ENCODE data around the gene SSR2. TPM values are rescaled to one million over a fixed set of nuclear protein-coding genes. Genes with fewer than 3 reads are reported as not detected.

The SSR2 gene
- total RNA-seq, 5 donors from 2014 or later (not counting 1 experiment from before 2014, with no cell fraction given): 230 to 238 (median 232) TPM

GRCh38 chr1:155968670-155969069 lies 52.1 kb downstream of the SSR2 start:
- Mint-ChIP-seq H3K27ac (peak overlapping the region; percentile 95), H3K9me3 (no peaks in the 10 kb centered on the region), H3K4me3 (peak overlapping the region in 2 of 3 donors; percentile 57 to 85), H3K27me3 (no peaks in the 10 kb centered on the region), H3K36me3 (peaks cover 41% of the 10 kb centered on the region), H3K4me1 (peaks cover 77 to 80% (median 78%) of the 10 kb centered on the region in 3 donors)
- no CpG with 5 or more reads among the region's 3 CpGs for WGBS (ENCODE audit: insufficient coverage)
- no peaks in the 10 kb centered on the region for H3K9me3 ChIP-seq
- peak overlapping the region; percentile 40 for H3K27ac ChIP-seq (ENCODE audit: low read length)
- no peaks in the 10 kb centered on the region for H3K27me3 ChIP-seq (replicated peaks in 1 of 2; ENCODE audit: control insufficient read depth in 2 of 2, extremely low read depth in 1 of 2, insufficient read depth in 2 of 2, low read length in 1 of 2)
- peaks cover 54 to 77% of the 10 kb centered on the region in 2 experiments for H3K4me1 ChIP-seq (ENCODE audit: control insufficient read depth in 1 of 2, extremely low read depth in 1 of 2, insufficient read depth in 2 of 2, low read length in 2 of 2)
- peak overlapping the region in 1 of 2 donors; percentile 38 for H3K4me3 ChIP-seq (ENCODE audit: control insufficient read depth in 1 of 2, extremely low read depth in 1 of 2, low read length in 1 of 2)
- DNase-seq: no peak
- ChIA-PET CTCF (interaction anchor here in 1 of 2 donors (0.6 to 1.3 kb wide), 2 partner anchors 21 to 48 kb away, joined by 3 to 4 read pairs; no protein-coding TSS in a partner anchor), POLR2A (interaction anchor here (0.6 to 1.2 kb wide), 4 partner anchors 10 to 36 kb away, joined by 3 to 6 read pairs (median 4); partner anchors contain the start of gene ARHGEF2 (in 1 of the 2))
- no peak for ATAC-seq (replicated peaks in 1 of 4)
- peaks cover 16 to 74% of the 10 kb centered on the region in 2 donors for H3K36me3 ChIP-seq (ENCODE audit: control insufficient read depth in 2 of 2, extremely low read depth in 1 of 2, insufficient read depth in 1 of 2, low read length in 1 of 2)

GRCh38 chr1:155968051-155968400 lies 52.7 kb downstream of the SSR2 start:
- WGBS (ENCODE audit: insufficient coverage): no CpG with 5 or more reads among the region's 7 CpGs
- no peak for DNase-seq
- peaks cover 41% of the 10 kb centered on the region for H3K36me3 Mint-ChIP-seq
- Histone ChIP-seq H3K27me3 (replicated peaks in 1 of 2; ENCODE audit: control insufficient read depth in 2 of 2, extremely low read depth in 1 of 2, insufficient read depth in 2 of 2, low read length in 1 of 2) (no peaks in the 10 kb centered on the region), H3K4me1 (ENCODE audit: control insufficient read depth in 1 of 2, extremely low read depth in 1 of 2, insufficient read depth in 2 of 2, low read length in 2 of 2) (peaks cover 51 to 70% of the 10 kb centered on the region in 2 experiments), H3K27ac (ENCODE audit: low read length) (peak overlapping the region; percentile 40), H3K9me3 (no peaks in the 10 kb centered on the region), H3K4me3 (ENCODE audit: control insufficient read depth in 1 of 2, extremely low read depth in 1 of 2, low read length in 1 of 2) (peak overlapping the region; percentile 3 to 38), H3K36me3 (ENCODE audit: control insufficient read depth in 2 of 2, extremely low read depth in 1 of 2, insufficient read depth in 1 of 2, low read length in 1 of 2) (peaks cover 16 to 75% of the 10 kb centered on the region in 2 donors)
- H3K9me3 Mint-ChIP-seq: no peaks in the 10 kb centered on the region
- ATAC-seq (replicated peaks in 1 of 4): no peak
- peak overlapping the region; percentile 57 to 85 (median 59) for H3K4me3 Mint-ChIP-seq
- H3K4me1 Mint-ChIP-seq: peaks cover 71 to 74% (median 72%) of the 10 kb centered on the region in 3 donors
- peak overlapping the region; percentile 95 for H3K27ac Mint-ChIP-seq
- CTCF ChIA-PET: interaction anchor here in 1 of 2 donors (0.6 to 1.5 kb wide), 5 partner anchors 10 to 164 kb away, joined by 3 to 5 read pairs (median 3); partner anchors contain the start of gene ARHGEF2
- POLR2A ChIA-PET: interaction anchor here (0.6 to 1.2 kb wide), 4 partner anchors 10 to 1011 kb away, joined by 3 to 6 read pairs (median 4); partner anchors contain the start of gene ARHGEF2 (in 1 of the 2)
- H3K27me3 Mint-ChIP-seq: no peaks in the 10 kb centered on the region

GRCh38 chr1:155967341-155968050 lies 53.3 kb downstream of the SSR2 start:
- Mint-ChIP-seq H3K36me3 (peaks cover 46% of the 10 kb centered on the region), H3K9me3 (no peaks in the 10 kb centered on the region), H3K4me3 (peak overlapping the region; percentile 57 to 85 (median 59)), H3K27ac (peak overlapping the region; percentile 95), H3K27me3 (no peaks in the 10 kb centered on the region), H3K4me1 (peaks cover 66 to 73% (median 68%) of the 10 kb centered on the region in 3 donors)
- WGBS (ENCODE audit: insufficient coverage): 85% methylated on average over 4 of the region's 13 CpGs
- Histone ChIP-seq H3K36me3 (ENCODE audit: control insufficient read depth in 2 of 2, extremely low read depth in 1 of 2, insufficient read depth in 1 of 2, low read length in 1 of 2) (peaks cover 18 to 76% of the 10 kb centered on the region in 2 donors), H3K27me3 (replicated peaks in 1 of 2; ENCODE audit: control insufficient read depth in 2 of 2, extremely low read depth in 1 of 2, insufficient read depth in 2 of 2, low read length in 1 of 2) (no peaks in the 10 kb centered on the region), H3K4me3 (ENCODE audit: control insufficient read depth in 1 of 2, extremely low read depth in 1 of 2, low read length in 1 of 2) (peak overlapping the region; percentile 3 to 15), H3K4me1 (ENCODE audit: control insufficient read depth in 1 of 2, extremely low read depth in 1 of 2, insufficient read depth in 2 of 2, low read length in 2 of 2) (peaks cover 47 to 70% of the 10 kb centered on the region in 2 experiments), H3K9me3 (no peaks in the 10 kb centered on the region), H3K27ac (ENCODE audit: low read length) (peak overlapping the region; percentile 40)
- ChIA-PET POLR2A (interaction anchor here (0.6 to 1.2 kb wide), 2 partner anchors 14 to 1011 kb away, joined by 3 to 4 read pairs; no protein-coding TSS in a partner anchor), CTCF (interaction anchor here in 1 of 2 donors (0.6 to 1.5 kb wide), 5 partner anchors 11 to 164 kb away, joined by 3 to 5 read pairs (median 3); partner anchors contain the start of gene ARHGEF2)
- DNase-seq (peak in 16 of 35 experiments; percentile 24 to 56 (median 40)), ATAC-seq (replicated peaks in 1 of 4) (peak; percentile 42 to 73 (median 60))

GRCh38 chr1:155966750-155967149 lies 54.0 kb downstream of the SSR2 start:
- WGBS (ENCODE audit: insufficient coverage): no CpG with 5 or more reads among the region's 7 CpGs
- no peaks in the 10 kb centered on the region for H3K9me3 ChIP-seq
- ChIA-PET POLR2A (no interaction called here), CTCF (interaction anchor here (0.6 to 1.5 kb wide), 2 partner anchors 12 to 239 kb away, joined by 3 to 5 read pairs; partner anchors contain the start of gene ARHGEF2 (in 1 of the 2))
- H3K4me1 Mint-ChIP-seq: peaks cover 59 to 72% (median 62%) of the 10 kb centered on the region in 3 donors
- DNase-seq (no peak), ATAC-seq (replicated peaks in 1 of 4) (peak in 2 of 4 experiments; percentile 30 to 47)
- H3K27me3 Mint-ChIP-seq: no peaks in the 10 kb centered on the region
- H3K9me3 Mint-ChIP-seq: no peaks in the 10 kb centered on the region
- H3K36me3 ChIP-seq (ENCODE audit: control insufficient read depth in 2 of 2, extremely low read depth in 1 of 2, insufficient read depth in 1 of 2, low read length in 1 of 2): peaks cover 18 to 81% of the 10 kb centered on the region in 2 donors
- H3K27ac ChIP-seq (ENCODE audit: low read length): peak overlapping the region; percentile 40
- H3K36me3 Mint-ChIP-seq: peaks cover 52% of the 10 kb centered on the region
- no peaks in the 10 kb centered on the region for H3K27me3 ChIP-seq (replicated peaks in 1 of 2; ENCODE audit: control insufficient read depth in 2 of 2, extremely low read depth in 1 of 2, insufficient read depth in 2 of 2, low read length in 1 of 2)
- H3K4me3 ChIP-seq (ENCODE audit: control insufficient read depth in 1 of 2, extremely low read depth in 1 of 2, low read length in 1 of 2): no peak overlapping the region
- H3K4me3 Mint-ChIP-seq: peak overlapping the region in 1 of 3 donors; percentile 85
- peaks cover 40 to 70% of the 10 kb centered on the region in 2 experiments for H3K4me1 ChIP-seq (ENCODE audit: control insufficient read depth in 1 of 2, extremely low read depth in 1 of 2, insufficient read depth in 2 of 2, low read length in 2 of 2)
- H3K27ac Mint-ChIP-seq: peak overlapping the region; percentile 95

- Histone ChIP-seq H3K27ac (ENCODE audit: low read length) (peak overlapping the region; percentile 40), H3K27me3 (replicated peaks in 1 of 2; ENCODE audit: control insufficient read depth in 2 of 2, extremely low read depth in 1 of 2, insufficient read depth in 2 of 2, low read length in 1 of 2) (no peaks in the 10 kb centered on the region), H3K4me1 (ENCODE audit: control insufficient read depth in 1 of 2, extremely low read depth in 1 of 2, insufficient read depth in 2 of 2, low read length in 2 of 2) (peaks cover 38 to 68% of the 10 kb centered on the region in 2 experiments), H3K4me3 (ENCODE audit: control insufficient read depth in 1 of 2, extremely low read depth in 1 of 2, low read length in 1 of 2) (no peak overlapping the region), H3K9me3 (no peaks in the 10 kb centered on the region), H3K36me3 (ENCODE audit: control insufficient read depth in 2 of 2, extremely low read depth in 1 of 2, insufficient read depth in 1 of 2, low read length in 1 of 2) (peaks cover 18 to 87% of the 10 kb centered on the region in 2 donors)
- ChIA-PET CTCF (no interaction called here), POLR2A (no interaction called here)
- WGBS (ENCODE audit: insufficient coverage): 100% methylated on average over 4 of the region's 9 CpGs
- Mint-ChIP-seq H3K27me3 (no peaks in the 10 kb centered on the region), H3K36me3 (peaks cover 56% of the 10 kb centered on the region), H3K9me3 (no peaks in the 10 kb centered on the region), H3K4me1 (peaks cover 53 to 70% (median 56%) of the 10 kb centered on the region in 3 donors), H3K27ac (peak overlapping the region; percentile 95), H3K4me3 (peak overlapping the region in 1 of 3 donors; percentile 85)
- ATAC-seq (replicated peaks in 1 of 4) (no peak), DNase-seq (no peak)
These were observed 54.6 kb downstream of the SSR2 start for GRCh38 chr1:155966135-155966534.

- no peak for DNase-seq
- H3K27ac ChIP-seq (ENCODE audit: low read length): no peak overlapping the region
- H3K4me3 ChIP-seq (ENCODE audit: control insufficient read depth in 1 of 2, extremely low read depth in 1 of 2, low read length in 1 of 2): no peak overlapping the region
- peaks cover 33 to 60% (median 37%) of the 10 kb centered on the region in 3 donors for H3K4me1 Mint-ChIP-seq
- no peaks in the 10 kb centered on the region for H3K27me3 Mint-ChIP-seq
- H3K27ac Mint-ChIP-seq: peak overlapping the region; percentile 66
- H3K36me3 ChIP-seq (ENCODE audit: control insufficient read depth in 2 of 2, extremely low read depth in 1 of 2, insufficient read depth in 1 of 2, low read length in 1 of 2): peaks cover 18 to 96% of the 10 kb centered on the region in 2 donors
- H3K9me3 ChIP-seq: no peaks in the 10 kb centered on the region
- POLR2A ChIA-PET: interaction anchor here in 1 of 2 donors (0.6 kb wide), 1 partner anchor 10 kb away, joined by 12 read pairs; no protein-coding TSS in a partner anchor
- no peaks in the 10 kb centered on the region for H3K9me3 Mint-ChIP-seq
- WGBS (ENCODE audit: insufficient coverage): 98% methylated on average over 4 of the region's 7 CpGs
- H3K4me3 Mint-ChIP-seq: no peak overlapping the region
- no peak for ATAC-seq (replicated peaks in 1 of 4)
- H3K4me1 ChIP-seq (ENCODE audit: control insufficient read depth in 1 of 2, extremely low read depth in 1 of 2, insufficient read depth in 2 of 2, low read length in 2 of 2): peaks cover 23 to 48% of the 10 kb centered on the region in 2 experiments
- H3K36me3 Mint-ChIP-seq: peaks cover 57% of the 10 kb centered on the region
- CTCF ChIA-PET: no interaction called here
- H3K27me3 ChIP-seq (replicated peaks in 1 of 2; ENCODE audit: control insufficient read depth in 2 of 2, extremely low read depth in 1 of 2, insufficient read depth in 2 of 2, low read length in 1 of 2): no peaks in the 10 kb centered on the region
These were observed 56.6 kb downstream of the SSR2 start for GRCh38 chr1:155964193-155964592.
